Hepatocyte (in vitro differentiated cells): ENCODE data around the gene REX1BD. TPM values are rescaled to one million over a fixed set of nuclear protein-coding genes. Genes with fewer than 3 reads are reported as not detected.

ENCODE experiments used
- DNase-seq: peaks from one replicate; pipeline ENCODE4 v3.0.0-alpha.2; 2016; ENCODE audit warnings: low spot score
- H2AFZ ChIP-seq: fragments of 200-600 bp; sonication (generic); 2 replicates; pipeline ENCODE4 v1.6.0; 2016; ENCODE audit warnings: antibody characterized with exemption, mild to moderate bottlenecking
- H3K27ac ChIP-seq: fragments of 200-600 bp; sonication (generic); 2 replicates; pipeline ENCODE4 v1.5.1; 2016; ENCODE audit warnings: mild to moderate bottlenecking
- H3K27me3 ChIP-seq: fragments of 200-600 bp; sonication (generic); 2 replicates; pipeline ENCODE4 v1.6.1; 2016
- H3K36me3 ChIP-seq: fragments of 200-600 bp; sonication (generic); replicated peaks from 2 replicates; pipeline ENCODE4 v1.5.1; 2016; ENCODE audit warnings: low read depth; ENCODE audit not compliant: insufficient read depth
- H3K4me1 ChIP-seq: fragments of 200-600 bp; sonication (generic); 2 replicates; pipeline ENCODE4 v1.5.1; 2016; ENCODE audit warnings: mild to moderate bottlenecking, moderate library complexity; ENCODE audit not compliant: insufficient read depth
- H3K4me2 ChIP-seq: fragments of 200-600 bp; sonication (generic); 2 replicates; pipeline ENCODE4 v1.6.0; 2016
- H3K4me3 ChIP-seq: fragments of 200-600 bp; sonication (generic); 2 replicates; pipeline ENCODE4 v1.5.1; 2016; ENCODE audit warnings: mild to moderate bottlenecking
- H3K79me2 ChIP-seq: fragments of 200-600 bp; sonication (generic); 2 replicates; pipeline ENCODE4 v1.6.0; 2017; ENCODE audit warnings: mild to moderate bottlenecking
- H3K9me2 ChIP-seq: fragments of 200-600 bp; sonication (generic); replicated peaks from 2 replicates; pipeline ENCODE4 v1.6.0; 2017; ENCODE audit warnings: mild to moderate bottlenecking; ENCODE audit not compliant: insufficient read depth
- H3K9me3 ChIP-seq: fragments of 200-600 bp; sonication (generic); 2 replicates; pipeline ENCODE4 v1.5.1; 2016; ENCODE audit warnings: low read depth, mild to moderate bottlenecking
- H4K20me1 ChIP-seq: fragments of 200-600 bp; sonication (generic); 2 replicates; pipeline ENCODE4 v1.6.0; 2016; ENCODE audit warnings: mild to moderate bottlenecking; ENCODE audit not compliant: insufficient read depth, poor library complexity, severe bottlenecking
- EZH2 ChIP-seq: fragments of 200-600 bp; sonication (generic); IDR thresholded peaks from 2 replicates; pipeline ENCODE4 v1.6.1; 2016; ENCODE audit warnings: antibody characterized with exemption, mild to moderate bottlenecking, borderline replicate concordance
- EZH2phosphoT487 ChIP-seq: fragments of 200-600 bp; sonication (generic); IDR thresholded peaks from one replicate; pipeline ENCODE4 v1.6.1; 2018; ENCODE audit warnings: antibody characterized with exemption, mild to moderate bottlenecking, low read depth, moderate library complexity; ENCODE audit not compliant: unreplicated experiment, severe bottlenecking
- WGBS: methylation state at CpG from one replicate; pipeline ENCODE4 v1.1.6; 2016; ENCODE audit warnings: low lambda C conversion rate; ENCODE audit errors: missing lambda C conversion rate; 5-methylcytosine and 5-hydroxymethylcytosine counted together
- polyA plus RNA-seq: library from polyadenylated mRNA; unstranded; fragments of >200 nt; fragmentation: Nextera tagmentation; extraction: Ambion mirVana; gene quantifications from 2 replicates; pipeline ENCODE4 v1.2.1, GENCODE V29; 2016
- total RNA-seq: library from RNA; depleted of rRNA; stranded (reverse); fragments of >200 nt; gene quantifications from 2 replicates; pipeline ENCODE4 v1.2.3, GENCODE V29; 2014
- TF ChIP-seq, protein P1 (sequence below): fragments of 200-600 bp; sonication (generic); IDR thresholded peaks from 2 replicates; pipeline ENCODE4 v1.5.1; 2016; ENCODE audit warnings: antibody characterized with exemption, mild to moderate bottlenecking; ENCODE audit not compliant: poor library complexity

REX1BD gene
- total and polyA plus RNA-seq, 2 experiments from 2014 or later: 62.6 to 105 TPM

DNA sequence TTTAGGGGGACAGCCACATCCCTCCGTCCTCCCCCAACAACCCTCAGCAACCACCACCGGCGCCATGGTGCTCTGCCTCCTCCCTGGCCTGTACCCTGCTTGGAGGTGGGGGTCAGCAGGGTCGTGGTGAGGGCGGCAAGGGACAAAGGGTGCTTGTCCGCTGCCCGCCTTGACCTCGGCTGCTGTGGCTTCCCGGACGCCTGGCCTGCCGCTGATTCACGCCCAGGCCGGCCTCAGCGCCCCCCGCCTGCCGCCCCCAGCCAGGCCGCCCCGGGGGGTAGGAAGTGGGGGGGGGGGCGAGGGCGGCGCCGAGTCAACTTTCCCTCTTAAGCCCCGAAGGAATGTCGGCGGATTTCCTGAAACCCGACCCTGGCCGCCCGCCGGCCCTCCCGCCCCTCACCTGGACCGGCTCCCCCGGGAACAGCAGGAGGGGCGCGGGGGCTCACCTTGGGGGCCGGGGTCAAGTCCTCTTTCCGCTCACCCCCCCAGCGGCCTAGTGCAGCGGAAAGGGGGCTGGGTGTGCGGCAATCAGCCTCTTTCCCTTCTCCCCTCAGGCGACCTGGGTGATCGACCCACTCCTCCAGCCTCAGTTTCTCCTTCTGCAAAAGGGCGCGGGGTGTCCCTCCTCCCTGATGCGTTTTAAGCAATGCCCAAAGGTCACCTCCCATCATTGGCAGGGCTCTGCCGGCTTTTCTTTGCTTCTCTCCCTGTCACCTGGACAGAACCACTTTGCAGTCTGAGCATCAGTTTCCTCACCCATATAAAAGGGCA is 22.1 kb downstream of the REX1BD start:
- Histone ChIP-seq H4K20me1 (no peaks in the 10 kb centered on the region), H3K4me3 (no peak overlapping the region), H3K4me1 (peaks cover 37% of the 10 kb centered on the region), H3K36me3 (no peaks in the 10 kb centered on the region), H3K4me2 (peak overlapping the region; percentile 92), H2AFZ (no peak overlapping the region), H3K27ac (no peak overlapping the region), H3K9me2 (no peaks in the 10 kb centered on the region), H3K27me3 (peaks cover 90% of the 10 kb centered on the region), H3K79me2 (no peaks in the 10 kb centered on the region), H3K9me3 (no peaks in the 10 kb centered on the region)
- TF ChIP-seq EZH2phosphoT487 (peak; percentile 96), EZH2 (no peak)
- TF ChIP-seq, protein P1, sequence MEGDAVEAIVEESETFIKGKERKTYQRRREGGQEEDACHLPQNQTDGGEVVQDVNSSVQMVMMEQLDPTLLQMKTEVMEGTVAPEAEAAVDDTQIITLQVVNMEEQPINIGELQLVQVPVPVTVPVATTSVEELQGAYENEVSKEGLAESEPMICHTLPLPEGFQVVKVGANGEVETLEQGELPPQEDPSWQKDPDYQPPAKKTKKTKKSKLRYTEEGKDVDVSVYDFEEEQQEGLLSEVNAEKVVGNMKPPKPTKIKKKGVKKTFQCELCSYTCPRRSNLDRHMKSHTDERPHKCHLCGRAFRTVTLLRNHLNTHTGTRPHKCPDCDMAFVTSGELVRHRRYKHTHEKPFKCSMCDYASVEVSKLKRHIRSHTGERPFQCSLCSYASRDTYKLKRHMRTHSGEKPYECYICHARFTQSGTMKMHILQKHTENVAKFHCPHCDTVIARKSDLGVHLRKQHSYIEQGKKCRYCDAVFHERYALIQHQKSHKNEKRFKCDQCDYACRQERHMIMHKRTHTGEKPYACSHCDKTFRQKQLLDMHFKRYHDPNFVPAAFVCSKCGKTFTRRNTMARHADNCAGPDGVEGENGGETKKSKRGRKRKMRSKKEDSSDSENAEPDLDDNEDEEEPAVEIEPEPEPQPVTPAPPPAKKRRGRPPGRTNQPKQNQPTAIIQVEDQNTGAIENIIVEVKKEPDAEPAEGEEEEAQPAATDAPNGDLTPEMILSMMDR: no peak
- DNase-seq: no peak
- 11% methylated on average over 9 of the region's 45 CpGs for WGBS

DNA sequence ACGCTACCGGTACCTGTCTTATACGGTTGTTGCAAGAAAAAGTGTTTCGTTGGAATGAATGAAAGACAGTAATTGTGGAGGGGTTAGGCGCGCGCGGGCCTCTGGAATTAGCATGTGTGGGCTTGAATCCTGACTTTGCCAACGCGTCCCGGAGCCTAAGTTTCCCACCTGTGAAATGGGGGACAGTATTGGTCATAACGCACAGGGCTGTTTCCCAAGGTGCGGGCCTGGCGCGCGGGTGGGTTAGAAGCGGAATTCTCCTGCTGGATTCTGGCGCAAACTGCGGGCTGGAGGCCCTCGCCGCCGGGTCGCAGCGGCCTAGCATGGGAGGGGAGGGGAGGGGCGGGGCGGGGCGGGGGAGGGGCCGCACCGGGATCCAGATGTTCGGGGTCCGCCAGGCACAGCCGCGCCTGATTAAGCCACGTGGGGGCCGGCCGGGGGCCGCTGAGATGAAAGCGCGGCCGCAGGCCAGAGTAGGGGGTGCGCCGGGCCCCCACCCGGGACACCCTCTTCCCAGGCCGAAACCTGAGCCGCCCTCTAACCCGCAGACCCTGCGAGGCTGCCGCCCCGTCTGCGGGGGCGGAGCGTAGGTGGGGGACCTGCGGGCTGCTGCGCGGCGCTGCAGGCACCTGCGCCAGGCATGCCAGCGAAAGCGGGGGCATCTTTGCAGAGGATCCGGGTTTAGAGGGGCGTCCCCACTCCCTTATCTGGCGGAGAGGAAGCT is 22.9 kb downstream of the REX1BD start:
- under 1% methylated on average over 36 of the region's 62 CpGs for WGBS
- TF ChIP-seq, protein P1: no peak
- TF ChIP-seq EZH2phosphoT487 (peak; percentile 6), EZH2 (peak; percentile 97)
- H4K20me1 ChIP-seq: no peaks in the 10 kb centered on the region
- no peak overlapping the region for H3K27ac ChIP-seq
- no peak overlapping the region for H2AFZ ChIP-seq
- H3K4me3 ChIP-seq: no peak overlapping the region
- peaks cover 88% of the 10 kb centered on the region for H3K27me3 ChIP-seq
- peak overlapping the region; percentile 92 for H3K4me2 ChIP-seq
- no peaks in the 10 kb centered on the region for H3K9me3 ChIP-seq
- no peaks in the 10 kb centered on the region for H3K36me3 ChIP-seq
- DNase-seq: no peak
- H3K79me2 ChIP-seq: no peaks in the 10 kb centered on the region
- H3K4me1 ChIP-seq: peaks cover 33% of the 10 kb centered on the region
- H3K9me2 ChIP-seq: no peaks in the 10 kb centered on the region

DNA sequence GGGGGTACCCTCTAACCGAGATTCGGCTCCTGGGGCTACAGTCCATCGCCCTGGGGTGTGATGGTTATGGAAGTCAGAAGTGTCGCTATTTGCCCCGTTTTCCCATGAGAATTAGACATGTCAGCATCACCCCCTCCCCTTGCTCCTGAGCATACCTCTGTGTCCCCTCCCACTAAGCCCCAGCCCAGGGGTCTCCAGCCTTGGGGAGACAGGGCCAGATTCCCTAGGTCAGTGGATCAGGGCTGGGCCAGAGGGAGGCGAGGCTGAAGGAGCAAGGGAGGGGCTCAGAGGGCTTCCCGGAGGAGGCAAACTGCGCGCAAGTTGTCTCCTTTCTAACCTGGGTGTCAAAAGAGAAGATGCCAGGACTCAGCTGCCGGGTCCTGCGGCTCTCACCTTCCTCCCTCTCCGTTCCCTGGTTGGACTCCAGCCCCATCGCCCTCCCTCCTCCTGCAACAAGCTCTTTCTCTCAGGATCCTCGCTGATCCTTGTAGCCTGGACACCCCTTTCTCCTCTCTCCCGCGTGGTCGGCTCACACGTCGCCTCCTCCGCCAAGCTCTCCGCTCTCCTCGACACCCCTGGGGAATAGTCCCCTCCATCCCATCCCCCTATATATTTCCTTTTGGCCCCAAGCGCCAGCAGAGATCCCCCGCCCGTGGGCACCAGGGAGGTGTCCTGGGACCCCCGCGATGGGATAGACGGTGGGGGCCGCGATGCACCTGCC is 23.6 kb downstream of the REX1BD start:
- H3K36me3 ChIP-seq: no peaks in the 10 kb centered on the region
- H3K9me2 ChIP-seq: no peaks in the 10 kb centered on the region
- no peak for DNase-seq
- H3K79me2 ChIP-seq: no peaks in the 10 kb centered on the region
- 4% methylated on average over 16 of the region's 30 CpGs for WGBS
- peaks cover 87% of the 10 kb centered on the region for H3K27me3 ChIP-seq
- H2AFZ ChIP-seq: peak overlapping the region; percentile 60
- peaks cover 33% of the 10 kb centered on the region for H3K4me1 ChIP-seq
- TF ChIP-seq, protein P1: no peak
- peak; percentile 26 for TF ChIP-seq EZH2phosphoT487
- H3K4me2 ChIP-seq: peak overlapping the region; percentile 92
- no peaks in the 10 kb centered on the region for H3K9me3 ChIP-seq
- no peak overlapping the region for H3K27ac ChIP-seq
- no peaks in the 10 kb centered on the region for H4K20me1 ChIP-seq
- H3K4me3 ChIP-seq: peak overlapping the region; percentile 45
